Measurements from ENCODE around the gene SATB2. TPM values are rescaled to one million over a fixed set of nuclear protein-coding genes. Genes with fewer than 3 reads are reported as not detected.

SATB2 gene
- polyA plus RNA-seq, 1 donor from 2014 or later, result 0.21 TPM

DNA sequence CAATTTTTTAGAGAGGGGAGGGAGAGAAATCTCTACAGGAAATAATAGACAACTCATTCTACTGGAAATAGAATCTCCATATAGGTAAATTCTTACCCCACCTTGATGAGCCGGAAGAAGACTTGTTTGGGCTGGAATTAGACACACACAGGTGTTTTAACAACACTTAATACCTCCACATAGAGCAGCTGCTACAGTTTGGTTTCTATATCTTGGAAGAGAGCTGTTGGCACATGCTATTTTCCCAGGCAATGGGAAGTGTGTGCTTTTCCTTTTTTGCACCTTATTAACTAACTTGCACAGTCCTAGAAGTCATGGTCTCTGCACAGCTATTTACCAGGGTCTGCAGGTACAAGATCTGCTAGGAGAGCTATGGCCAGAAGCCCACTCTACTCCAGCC, 73.7 kb downstream of the SATB2 start:
- Histone ChIP-seq H3K27me3 (ENCODE audit: insufficient read depth, low read depth, low read length) (no peaks in the 10 kb centered on the region), H3K79me2 (replicated peaks; ENCODE audit: insufficient read depth, low read length) (no peaks in the 10 kb centered on the region), H3F3A (ENCODE audit: insufficient read depth, low read length, poor library complexity, severe bottlenecking) (no peaks in the 10 kb centered on the region), H3K9me3 (ENCODE audit: low read length) (no peaks in the 10 kb centered on the region), H3K9me2 (ENCODE audit: insufficient read depth, low read length) (no peaks in the 10 kb centered on the region), H3K9ac (ENCODE audit: low read length) (no peak overlapping the region), H2AFZ (ENCODE audit: low read depth, low read length) (no peak overlapping the region), H3K27ac (ENCODE audit: low read length) (no peak overlapping the region), H3K4me2 (ENCODE audit: low read length) (no peak overlapping the region), H3K36me3 (ENCODE audit: insufficient read depth, low read length) (no peaks in the 10 kb centered on the region), H4K20me1 (ENCODE audit: insufficient read depth) (no peaks in the 10 kb centered on the region), H3K4me3 (ENCODE audit: low read length) (no peak overlapping the region)
- TF ChIP-seq POLR2AphosphoS5 (IDR thresholded peaks at IDR 0.05) (no peak), RAD21 (conservative IDR thresholded peaks at IDR 0.05) (no peak), EZH2 (IDR thresholded peaks at IDR 0.05; ENCODE audit: borderline replicate concordance, insufficient read depth, low read length, poor library complexity, severe bottlenecking) (no peak), EP300 (conservative IDR thresholded peaks at IDR 0.05; ENCODE audit: poor library complexity, severe bottlenecking) (no peak), MXI1 (conservative IDR thresholded peaks at IDR 0.05; ENCODE audit: poor library complexity, severe bottlenecking) (no peak), SMC3 (conservative IDR thresholded peaks at IDR 0.05; ENCODE audit: poor library complexity) (no peak), TAF1 (IDR thresholded peaks at IDR 0.05; ENCODE audit: low read depth) (no peak), CTCF (IDR thresholded peaks at IDR 0.05; ENCODE audit: poor library complexity, severe bottlenecking) (no peak)
- TF ChIP-seq, protein P1, sequence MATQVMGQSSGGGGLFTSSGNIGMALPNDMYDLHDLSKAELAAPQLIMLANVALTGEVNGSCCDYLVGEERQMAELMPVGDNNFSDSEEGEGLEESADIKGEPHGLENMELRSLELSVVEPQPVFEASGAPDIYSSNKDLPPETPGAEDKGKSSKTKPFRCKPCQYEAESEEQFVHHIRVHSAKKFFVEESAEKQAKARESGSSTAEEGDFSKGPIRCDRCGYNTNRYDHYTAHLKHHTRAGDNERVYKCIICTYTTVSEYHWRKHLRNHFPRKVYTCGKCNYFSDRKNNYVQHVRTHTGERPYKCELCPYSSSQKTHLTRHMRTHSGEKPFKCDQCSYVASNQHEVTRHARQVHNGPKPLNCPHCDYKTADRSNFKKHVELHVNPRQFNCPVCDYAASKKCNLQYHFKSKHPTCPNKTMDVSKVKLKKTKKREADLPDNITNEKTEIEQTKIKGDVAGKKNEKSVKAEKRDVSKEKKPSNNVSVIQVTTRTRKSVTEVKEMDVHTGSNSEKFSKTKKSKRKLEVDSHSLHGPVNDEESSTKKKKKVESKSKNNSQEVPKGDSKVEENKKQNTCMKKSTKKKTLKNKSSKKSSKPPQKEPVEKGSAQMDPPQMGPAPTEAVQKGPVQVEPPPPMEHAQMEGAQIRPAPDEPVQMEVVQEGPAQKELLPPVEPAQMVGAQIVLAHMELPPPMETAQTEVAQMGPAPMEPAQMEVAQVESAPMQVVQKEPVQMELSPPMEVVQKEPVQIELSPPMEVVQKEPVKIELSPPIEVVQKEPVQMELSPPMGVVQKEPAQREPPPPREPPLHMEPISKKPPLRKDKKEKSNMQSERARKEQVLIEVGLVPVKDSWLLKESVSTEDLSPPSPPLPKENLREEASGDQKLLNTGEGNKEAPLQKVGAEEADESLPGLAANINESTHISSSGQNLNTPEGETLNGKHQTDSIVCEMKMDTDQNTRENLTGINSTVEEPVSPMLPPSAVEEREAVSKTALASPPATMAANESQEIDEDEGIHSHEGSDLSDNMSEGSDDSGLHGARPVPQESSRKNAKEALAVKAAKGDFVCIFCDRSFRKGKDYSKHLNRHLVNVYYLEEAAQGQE (IDR thresholded peaks at IDR 0.05; ENCODE audit: borderline replicate concordance), result no peak

DNA sequence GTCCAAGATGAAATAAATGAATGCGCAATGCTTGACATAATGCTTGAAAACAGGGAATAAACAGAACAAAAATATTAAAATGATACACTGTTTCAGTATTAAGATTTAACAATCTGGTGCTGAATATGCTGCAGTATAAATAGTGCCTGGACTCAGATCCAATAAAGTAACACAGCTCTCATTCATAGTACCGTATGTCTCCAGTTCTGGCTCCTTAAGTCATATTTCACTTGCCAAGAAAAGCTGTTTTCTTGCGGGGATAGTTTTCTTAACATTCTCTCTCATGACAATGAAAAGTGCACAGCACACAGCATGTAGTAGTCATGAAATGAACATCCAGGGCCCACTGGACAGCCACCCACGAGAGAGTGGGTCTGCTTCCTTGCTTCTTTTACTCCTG, 74.7 kb downstream of the SATB2 start:
- H3K9me2 ChIP-seq (ENCODE audit: insufficient read depth, low read length), result no peaks in the 10 kb centered on the region
- H3K4me2 ChIP-seq (ENCODE audit: low read length), result no peak overlapping the region
- no peak overlapping the region for H3K4me3 ChIP-seq (ENCODE audit: low read length)
- no peaks in the 10 kb centered on the region for H4K20me1 ChIP-seq (ENCODE audit: insufficient read depth)
- H2AFZ ChIP-seq (ENCODE audit: low read depth, low read length), result no peak overlapping the region
- no peaks in the 10 kb centered on the region for H3K79me2 ChIP-seq (replicated peaks; ENCODE audit: insufficient read depth, low read length)
- H3F3A ChIP-seq (ENCODE audit: insufficient read depth, low read length, poor library complexity, severe bottlenecking), result no peaks in the 10 kb centered on the region
- H3K36me3 ChIP-seq (ENCODE audit: insufficient read depth, low read length), result no peaks in the 10 kb centered on the region
- H3K27ac ChIP-seq (ENCODE audit: low read length), result no peak overlapping the region
- H3K9me3 ChIP-seq (ENCODE audit: low read length), result no peaks in the 10 kb centered on the region
- no peak for TF ChIP-seq CTCF (IDR thresholded peaks at IDR 0.05; ENCODE audit: poor library complexity, severe bottlenecking)
- no peak for TF ChIP-seq RAD21 (conservative IDR thresholded peaks at IDR 0.05)
- TF ChIP-seq MXI1 (conservative IDR thresholded peaks at IDR 0.05; ENCODE audit: poor library complexity, severe bottlenecking), result no peak
- TF ChIP-seq, protein P1 (IDR thresholded peaks at IDR 0.05; ENCODE audit: borderline replicate concordance), result no peak
- TF ChIP-seq TAF1 (IDR thresholded peaks at IDR 0.05; ENCODE audit: low read depth), result no peak
- TF ChIP-seq SMC3 (conservative IDR thresholded peaks at IDR 0.05; ENCODE audit: poor library complexity), result no peak
- no peaks in the 10 kb centered on the region for H3K27me3 ChIP-seq (ENCODE audit: insufficient read depth, low read depth, low read length)
- H3K9ac ChIP-seq (ENCODE audit: low read length), result no peak overlapping the region
